ENCODE measurements around the gene GPR146. TPM values are rescaled to one million over a fixed set of nuclear protein-coding genes. Genes with fewer than 3 reads are reported as not detected.

Gene GPR146
- total and polyA plus RNA-seq, 2 donors from 2014 or later, result 7.6 to 10.3 TPM

- H3K9me3 ChIP-seq (ENCODE audit: control insufficient read depth in 2 of 3, insufficient read depth in 1 of 3, low read length in 3 of 3), result no peaks in the 10 kb centered on the region
- no peaks in the 10 kb centered on the region for H3K27me3 ChIP-seq (ENCODE audit: control insufficient read depth, insufficient read depth, low read length)
- H3K36me3 ChIP-seq (ENCODE audit: control insufficient read depth in 2 of 3, insufficient read depth in 3 of 3, low read length in 3 of 3), result no peaks in the 10 kb centered on the region
- no peak for TF ChIP-seq CTCF (IDR thresholded peaks at IDR 0.05; ENCODE audit: borderline replicate concordance, extremely low read depth, insufficient read depth)
- DNase-seq, result peak in 1 of 5 donors; percentile 65
- H3K9ac ChIP-seq (ENCODE audit: low read length in 3 of 3), result no peak overlapping the region
- intact Hi-C loops (cut with DNase I), result no loop called here
- no peak overlapping the region for H3K27ac ChIP-seq (ENCODE audit: low read depth in 2 of 2, low read length in 2 of 2)
- H3K4me3 ChIP-seq (ENCODE audit: low read length in 3 of 3), result no peak overlapping the region
- no peak for FAIRE-seq
- peaks cover 5 to 32% (median 24%) of the 10 kb centered on the region in 3 donors for H3K4me1 ChIP-seq (ENCODE audit: control insufficient read depth in 2 of 3, insufficient read depth in 2 of 3, low read depth in 1 of 3, low read length in 3 of 3)
Measured at GRCh38 chr7:1090686-1091643, 46.6 kb downstream of the GPR146 start.

DNA sequence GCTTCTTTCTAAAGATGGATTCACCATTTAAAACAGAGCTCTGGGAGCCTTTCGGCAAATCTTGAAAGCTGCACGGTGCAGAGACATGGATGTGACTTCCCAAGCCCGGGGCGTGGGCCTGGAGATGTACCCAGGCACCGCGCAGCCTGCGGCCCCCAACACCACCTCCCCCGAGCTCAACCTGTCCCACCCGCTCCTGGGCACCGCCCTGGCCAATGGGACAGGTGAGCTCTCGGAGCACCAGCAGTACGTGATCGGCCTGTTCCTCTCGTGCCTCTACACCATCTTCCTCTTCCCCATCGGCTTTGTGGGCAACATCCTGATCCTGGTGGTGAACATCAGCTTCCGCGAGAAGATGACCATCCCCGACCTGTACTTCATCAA lies 47.3 kb downstream of the GPR146 start:
- H3K4me1 ChIP-seq (ENCODE audit: control insufficient read depth in 2 of 3, insufficient read depth in 2 of 3, low read depth in 1 of 3, low read length in 3 of 3), result peaks cover 5 to 35% (median 27%) of the 10 kb centered on the region in 3 donors
- FAIRE-seq (no peak), DNase-seq (peak in 1 of 5 donors; percentile 76)
- H3K4me3 ChIP-seq (ENCODE audit: low read length in 3 of 3), result no peak overlapping the region
- H3K27ac ChIP-seq (ENCODE audit: low read depth in 2 of 2, low read length in 2 of 2), result no peak overlapping the region
- TF ChIP-seq CTCF (IDR thresholded peaks at IDR 0.05; ENCODE audit: borderline replicate concordance, extremely low read depth, insufficient read depth), result no peak
- no peaks in the 10 kb centered on the region for H3K9me3 ChIP-seq (ENCODE audit: control insufficient read depth in 2 of 3, insufficient read depth in 1 of 3, low read length in 3 of 3)
- H3K9ac ChIP-seq (ENCODE audit: low read length in 3 of 3), result no peak overlapping the region
- intact Hi-C loops (cut with DNase I), result no loop called here
- no peaks in the 10 kb centered on the region for H3K36me3 ChIP-seq (ENCODE audit: control insufficient read depth in 2 of 3, insufficient read depth in 3 of 3, low read length in 3 of 3)
- no peaks in the 10 kb centered on the region for H3K27me3 ChIP-seq (ENCODE audit: control insufficient read depth, insufficient read depth, low read length)

- peak overlapping the region in 1 of 2 donors; percentile 32 for H3K27ac ChIP-seq (ENCODE audit: low read depth in 2 of 2, low read length in 2 of 2)
- no peaks in the 10 kb centered on the region for H3K9me3 ChIP-seq (ENCODE audit: control insufficient read depth in 2 of 3, insufficient read depth in 1 of 3, low read length in 3 of 3)
- TF ChIP-seq CTCF (IDR thresholded peaks at IDR 0.05; ENCODE audit: borderline replicate concordance, extremely low read depth, insufficient read depth), result no peak
- no peak overlapping the region for H3K9ac ChIP-seq (ENCODE audit: low read length in 3 of 3)
- DNase-seq (peak in 1 of 5 donors; percentile 75), FAIRE-seq (no peak)
- no peak overlapping the region for H3K4me3 ChIP-seq (ENCODE audit: low read length in 3 of 3)
- no peaks in the 10 kb centered on the region for H3K36me3 ChIP-seq (ENCODE audit: control insufficient read depth in 2 of 3, insufficient read depth in 3 of 3, low read length in 3 of 3)
- H3K27me3 ChIP-seq (ENCODE audit: control insufficient read depth, insufficient read depth, low read length), result no peaks in the 10 kb centered on the region
- peaks cover 5 to 37% (median 32%) of the 10 kb centered on the region in 3 donors for H3K4me1 ChIP-seq (ENCODE audit: control insufficient read depth in 2 of 3, insufficient read depth in 2 of 3, low read depth in 1 of 3, low read length in 3 of 3)
- intact Hi-C loops (cut with DNase I), result no loop called here
Measured at GRCh38 chr7:1092161-1092632, 47.9 kb downstream of the GPR146 start.

All from kidney (tissue), 14 donors.